Measurements from ENCODE around the gene ZBTB44.
"Not testable (repeated sequence)": the region's sequence is repeated elsewhere in the genome, so short reads cannot be mapped to it uniquely, and the experiment has no call there.

ZBTB44 gene

DNA sequence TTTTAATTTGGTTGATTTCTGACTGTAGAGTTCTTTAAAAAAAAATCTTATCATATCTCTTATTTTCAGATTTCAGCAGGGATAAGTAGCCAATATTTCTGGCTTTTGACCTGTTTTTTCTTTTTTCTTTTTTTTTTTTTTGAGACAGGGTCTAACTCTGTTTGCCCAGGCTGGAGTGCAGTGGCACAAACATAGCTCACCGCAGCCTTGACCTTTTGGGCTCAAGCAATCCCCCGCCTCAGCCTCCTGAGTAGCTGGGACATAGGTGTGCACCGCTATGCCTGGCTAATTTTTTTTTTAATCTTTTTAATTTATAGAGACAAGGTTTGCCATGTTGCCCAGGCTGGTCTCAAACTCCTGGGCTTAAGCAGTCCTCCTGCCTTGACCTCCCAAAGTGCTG, 23.9 kb upstream of the ZBTB44 start:
- in situ Hi-C loops (cut with HindIII; ENCODE audit: low sequenced_read_pairs) = no loop called here
- no peak for DNase-seq (ENCODE audit: low read depth)
- TF ChIP-seq, protein P1, sequence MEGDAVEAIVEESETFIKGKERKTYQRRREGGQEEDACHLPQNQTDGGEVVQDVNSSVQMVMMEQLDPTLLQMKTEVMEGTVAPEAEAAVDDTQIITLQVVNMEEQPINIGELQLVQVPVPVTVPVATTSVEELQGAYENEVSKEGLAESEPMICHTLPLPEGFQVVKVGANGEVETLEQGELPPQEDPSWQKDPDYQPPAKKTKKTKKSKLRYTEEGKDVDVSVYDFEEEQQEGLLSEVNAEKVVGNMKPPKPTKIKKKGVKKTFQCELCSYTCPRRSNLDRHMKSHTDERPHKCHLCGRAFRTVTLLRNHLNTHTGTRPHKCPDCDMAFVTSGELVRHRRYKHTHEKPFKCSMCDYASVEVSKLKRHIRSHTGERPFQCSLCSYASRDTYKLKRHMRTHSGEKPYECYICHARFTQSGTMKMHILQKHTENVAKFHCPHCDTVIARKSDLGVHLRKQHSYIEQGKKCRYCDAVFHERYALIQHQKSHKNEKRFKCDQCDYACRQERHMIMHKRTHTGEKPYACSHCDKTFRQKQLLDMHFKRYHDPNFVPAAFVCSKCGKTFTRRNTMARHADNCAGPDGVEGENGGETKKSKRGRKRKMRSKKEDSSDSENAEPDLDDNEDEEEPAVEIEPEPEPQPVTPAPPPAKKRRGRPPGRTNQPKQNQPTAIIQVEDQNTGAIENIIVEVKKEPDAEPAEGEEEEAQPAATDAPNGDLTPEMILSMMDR (IDR thresholded peaks at IDR 0.05; ENCODE audit: low read depth, low read length, missing control alignments) = no peak
- no peak overlapping the region for H3K4me3 ChIP-seq (ENCODE audit: low read depth, low read length)

DNA sequence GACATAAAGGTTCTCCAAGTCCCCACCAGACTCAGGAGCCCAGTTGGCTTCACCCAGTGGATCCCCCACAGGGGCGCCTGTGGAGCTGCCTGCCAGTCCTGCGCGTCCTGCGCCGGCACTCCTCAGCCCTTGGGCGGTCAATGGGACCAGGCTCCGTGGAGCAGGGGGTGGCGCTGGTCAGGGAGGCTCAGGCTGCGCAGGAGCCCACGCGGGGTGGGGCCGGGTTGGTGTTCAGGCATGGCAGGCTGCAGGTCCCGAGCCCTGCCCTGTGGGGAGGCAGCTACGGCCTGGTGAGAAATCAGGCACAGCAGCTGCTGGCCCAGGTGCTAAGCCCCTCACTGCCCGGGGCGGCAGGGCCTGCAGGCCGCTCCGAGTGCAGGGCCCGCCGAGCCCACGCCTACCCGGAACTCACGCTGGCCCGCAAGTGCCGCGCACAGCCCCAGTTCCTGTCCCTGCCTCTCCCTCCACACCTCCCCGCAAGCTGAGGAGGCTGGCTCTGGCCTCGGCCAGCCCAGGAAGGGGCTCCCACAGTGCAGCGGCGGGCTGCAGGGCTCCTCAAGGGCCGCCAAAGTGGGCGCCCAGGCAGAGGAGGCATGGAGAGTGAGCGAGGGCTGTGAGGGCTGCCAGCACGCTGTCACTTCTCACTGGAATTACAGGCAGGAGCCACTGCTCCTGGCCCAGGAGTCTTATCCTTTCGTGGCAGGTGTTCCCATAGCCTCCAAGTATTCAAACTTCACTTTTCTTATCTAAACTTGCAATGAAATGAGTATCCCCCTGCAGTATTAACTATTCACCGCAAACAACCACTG, 22.8 kb upstream of the ZBTB44 start:
- in situ Hi-C loops (cut with HindIII; ENCODE audit: low sequenced_read_pairs) = no loop called here
- H3K4me3 ChIP-seq (ENCODE audit: low read depth, low read length) = no peak overlapping the region
- TF ChIP-seq, protein P1 (IDR thresholded peaks at IDR 0.05; ENCODE audit: low read depth, low read length, missing control alignments) = no peak
- DNase-seq (ENCODE audit: low read depth) = no peak

DNA sequence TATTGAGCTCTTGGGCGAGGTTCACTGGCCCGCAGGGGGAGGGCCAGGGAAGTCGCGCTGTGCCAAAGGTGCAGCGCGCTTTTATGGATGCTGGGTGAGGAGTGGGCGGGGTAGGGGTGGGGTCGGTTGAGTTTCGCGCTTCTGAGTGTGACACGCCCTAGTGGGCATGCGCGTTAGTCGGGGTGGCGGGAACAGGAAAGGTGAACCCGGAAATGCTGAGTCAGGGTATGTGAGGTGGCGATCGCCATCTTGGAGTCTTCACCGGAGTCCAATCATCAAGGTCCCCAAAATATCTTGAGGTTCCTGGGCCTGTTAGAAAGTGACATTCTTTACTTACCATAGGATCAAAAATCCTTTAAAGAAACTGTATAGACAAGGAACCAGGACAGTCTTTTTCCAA, 16.7 kb upstream of the ZBTB44 start:
- H3K4me3 ChIP-seq (ENCODE audit: low read depth, low read length); in situ Hi-C loops (cut with HindIII; ENCODE audit: low sequenced_read_pairs); DNase-seq (ENCODE audit: low read depth): not testable (repeated sequence)

DNA sequence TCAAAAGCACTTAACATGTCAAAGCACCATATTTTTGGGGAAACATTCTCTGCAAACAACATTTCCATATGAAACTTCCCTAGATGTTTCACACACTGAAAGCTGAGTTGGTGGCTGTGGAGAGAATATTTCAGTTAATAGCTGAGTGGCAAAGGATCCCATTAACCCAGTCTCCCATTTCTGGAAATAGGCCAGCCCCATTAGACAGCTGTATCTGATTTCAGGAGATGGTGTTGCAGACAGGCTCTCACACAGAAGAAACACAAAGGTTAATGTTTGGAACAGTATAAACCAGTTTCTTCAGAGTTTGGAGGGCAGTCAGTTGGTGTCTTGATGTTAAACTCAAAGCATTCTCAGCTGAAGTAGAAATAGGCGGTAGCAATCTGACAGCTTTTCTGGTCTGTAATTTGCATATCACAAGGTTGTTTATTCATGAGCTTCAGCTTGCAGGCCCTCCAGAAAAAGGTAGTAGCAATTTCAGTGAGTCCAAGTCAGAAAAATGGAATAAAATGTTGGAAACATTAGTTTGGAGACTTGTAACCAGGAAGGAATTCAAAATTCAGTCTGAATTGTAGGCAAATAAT, 15.5 kb upstream of the ZBTB44 start:
- no peak for DNase-seq (ENCODE audit: low read depth)
- H3K4me3 ChIP-seq (ENCODE audit: low read depth, low read length) = no peak overlapping the region
- in situ Hi-C loops (cut with HindIII; ENCODE audit: low sequenced_read_pairs) = no loop called here
- TF ChIP-seq, protein P1 (IDR thresholded peaks at IDR 0.05; ENCODE audit: low read depth, low read length, missing control alignments) = no peak

DNA sequence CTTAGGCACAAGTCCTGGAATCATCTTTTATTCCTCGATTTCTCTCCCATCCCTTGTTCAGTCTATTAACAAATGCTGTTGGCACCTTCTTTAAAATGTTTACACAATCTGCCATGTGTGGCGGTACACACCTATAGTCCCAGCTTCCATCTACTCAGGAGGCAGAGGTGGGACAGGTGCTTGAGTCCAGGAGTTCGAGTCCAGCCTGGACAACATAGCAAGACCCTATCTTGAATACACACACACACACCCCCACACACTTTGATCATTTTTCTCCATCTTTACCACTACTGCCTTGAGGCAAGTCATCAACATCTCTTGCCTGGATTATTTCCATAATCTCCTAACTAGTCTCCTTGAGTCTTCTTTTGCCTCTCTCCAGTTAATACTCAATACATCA, 13.7 kb upstream of the ZBTB44 start:
- DNase-seq (ENCODE audit: low read depth) = no peak
- no peak overlapping the region for H3K4me3 ChIP-seq (ENCODE audit: low read depth, low read length)
- in situ Hi-C loops (cut with HindIII; ENCODE audit: low sequenced_read_pairs) = no loop called here
- TF ChIP-seq, protein P1 (IDR thresholded peaks at IDR 0.05; ENCODE audit: low read depth, low read length, missing control alignments) = no peak

DNA sequence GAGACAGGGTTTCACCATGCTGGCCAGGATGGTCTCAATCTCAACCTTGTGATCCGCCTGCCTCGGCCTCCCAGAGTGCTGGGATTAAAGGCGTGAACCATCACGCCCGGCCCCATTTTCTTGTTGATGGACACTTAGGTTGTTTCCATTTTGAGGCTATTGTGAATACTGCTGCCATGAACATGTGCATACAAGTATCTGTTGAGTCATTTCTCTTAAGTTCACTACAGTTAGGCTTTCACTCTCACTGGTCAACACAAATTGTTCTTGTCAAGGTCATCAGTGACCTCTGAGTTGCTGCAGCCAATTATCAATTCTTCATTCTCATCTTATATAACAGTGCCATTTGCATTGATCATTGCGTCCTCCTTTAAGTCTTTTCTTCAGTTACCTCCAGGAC, 13.0 kb upstream of the ZBTB44 start:
- no peak overlapping the region for H3K4me3 ChIP-seq (ENCODE audit: low read depth, low read length)
- TF ChIP-seq, protein P1 (IDR thresholded peaks at IDR 0.05; ENCODE audit: low read depth, low read length, missing control alignments) = no peak
- DNase-seq (ENCODE audit: low read depth) = no peak
- in situ Hi-C loops (cut with HindIII; ENCODE audit: low sequenced_read_pairs) = no loop called here

DNA sequence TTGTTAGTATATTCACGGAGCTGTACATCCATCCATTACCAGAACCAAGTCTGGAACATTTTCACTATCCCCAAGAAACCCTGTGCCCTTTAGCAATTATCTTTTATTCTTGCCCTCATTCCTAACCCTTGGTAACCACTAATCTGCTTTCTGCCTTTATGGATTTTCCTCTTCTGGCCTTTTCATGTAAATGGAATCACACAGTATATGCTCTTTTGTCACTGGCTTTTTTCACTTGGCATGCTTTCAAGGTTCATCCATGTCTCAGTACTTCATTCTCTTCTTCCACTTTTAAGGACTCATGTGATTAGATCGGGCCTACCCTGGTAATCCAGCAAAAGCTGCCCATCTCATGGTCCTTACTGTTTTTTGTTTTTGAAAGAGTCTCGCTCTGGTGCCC, 11.0 kb upstream of the ZBTB44 start:
- in situ Hi-C loops (cut with HindIII; ENCODE audit: low sequenced_read_pairs) = no loop called here
- no peak for DNase-seq (ENCODE audit: low read depth)
- H3K4me3 ChIP-seq (ENCODE audit: low read depth, low read length) = no peak overlapping the region
- TF ChIP-seq, protein P1 (IDR thresholded peaks at IDR 0.05; ENCODE audit: low read depth, low read length, missing control alignments) = no peak

Measured in astrocyte of the cerebellum (primary cell).